ENCODE measurements around the gene NR2F2.

The NR2F2 gene

DNA sequence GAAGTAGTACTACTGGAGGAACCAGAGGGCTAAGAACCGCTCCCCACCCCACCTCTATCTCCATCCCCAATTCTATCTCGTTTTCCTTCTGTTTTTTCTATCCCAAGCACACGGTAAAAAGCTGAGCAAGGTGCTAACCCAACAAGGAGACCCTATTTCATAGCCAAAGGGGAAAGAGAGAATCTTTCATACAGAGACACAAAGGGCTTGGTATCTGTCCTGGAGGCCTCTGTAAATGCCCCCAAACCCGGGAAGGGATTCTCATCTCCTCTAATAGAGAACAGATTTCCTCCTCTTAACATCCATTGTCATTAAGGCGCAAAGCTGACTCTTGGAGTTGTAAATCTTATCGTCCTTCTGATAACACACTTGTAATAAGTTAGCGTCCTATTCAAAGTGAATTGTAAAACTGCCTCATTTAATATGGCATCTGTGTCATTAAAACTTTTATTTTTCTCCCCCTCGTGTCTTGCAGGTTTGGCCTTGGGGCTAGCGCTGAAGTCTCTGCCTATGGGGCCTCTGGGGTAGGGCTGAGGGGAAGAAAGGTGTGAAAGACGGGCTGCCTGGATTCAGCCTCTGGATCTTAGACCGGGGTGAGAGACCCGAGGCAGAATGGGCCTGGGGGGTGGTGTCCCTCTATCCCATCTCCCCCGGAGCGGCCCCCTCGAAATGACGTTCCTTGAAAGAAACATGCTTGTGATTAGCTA lies 12.1 kb downstream of the NR2F2 start:
- CTCF ChIA-PET = interaction anchor here (0.8 to 3.5 kb wide), 6 partner anchors 9 to 174 kb away, joined by 3 to 29 read pairs (median 3); no protein-coding TSS in a partner anchor
- POLR2A ChIA-PET = interaction anchor here (0.6 to 5.8 kb wide), 6 partner anchors 8 to 25 kb away, joined by 3 to 44 read pairs (median 5); partner anchors contain the start of gene NR2F2
- no peak for DNase-seq (ENCODE audit: extremely low spot score)
- TF ChIP-seq CTBP1 (IDR thresholded peaks at IDR 0.05; ENCODE audit: borderline replicate concordance) (peak; percentile 82; the same call in 1 of the 2 replicates), FOXK2 (IDR thresholded peaks at IDR 0.05) (no peak), FOXM1 (IDR thresholded peaks at IDR 0.05; ENCODE audit: borderline replicate concordance) (no peak), L3MBTL2 (conservative IDR thresholded peaks at IDR 0.05) (peak; percentile 65), TARDBP (IDR thresholded peaks at IDR 0.05) (no peak)
- TF ChIP-seq, protein P1, sequence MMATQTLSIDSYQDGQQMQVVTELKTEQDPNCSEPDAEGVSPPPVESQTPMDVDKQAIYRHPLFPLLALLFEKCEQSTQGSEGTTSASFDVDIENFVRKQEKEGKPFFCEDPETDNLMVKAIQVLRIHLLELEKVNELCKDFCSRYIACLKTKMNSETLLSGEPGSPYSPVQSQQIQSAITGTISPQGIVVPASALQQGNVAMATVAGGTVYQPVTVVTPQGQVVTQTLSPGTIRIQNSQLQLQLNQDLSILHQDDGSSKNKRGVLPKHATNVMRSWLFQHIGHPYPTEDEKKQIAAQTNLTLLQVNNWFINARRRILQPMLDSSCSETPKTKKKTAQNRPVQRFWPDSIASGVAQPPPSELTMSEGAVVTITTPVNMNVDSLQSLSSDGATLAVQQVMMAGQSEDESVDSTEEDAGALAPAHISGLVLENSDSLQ (IDR thresholded peaks at IDR 0.05) = peak; percentile 88

DNA sequence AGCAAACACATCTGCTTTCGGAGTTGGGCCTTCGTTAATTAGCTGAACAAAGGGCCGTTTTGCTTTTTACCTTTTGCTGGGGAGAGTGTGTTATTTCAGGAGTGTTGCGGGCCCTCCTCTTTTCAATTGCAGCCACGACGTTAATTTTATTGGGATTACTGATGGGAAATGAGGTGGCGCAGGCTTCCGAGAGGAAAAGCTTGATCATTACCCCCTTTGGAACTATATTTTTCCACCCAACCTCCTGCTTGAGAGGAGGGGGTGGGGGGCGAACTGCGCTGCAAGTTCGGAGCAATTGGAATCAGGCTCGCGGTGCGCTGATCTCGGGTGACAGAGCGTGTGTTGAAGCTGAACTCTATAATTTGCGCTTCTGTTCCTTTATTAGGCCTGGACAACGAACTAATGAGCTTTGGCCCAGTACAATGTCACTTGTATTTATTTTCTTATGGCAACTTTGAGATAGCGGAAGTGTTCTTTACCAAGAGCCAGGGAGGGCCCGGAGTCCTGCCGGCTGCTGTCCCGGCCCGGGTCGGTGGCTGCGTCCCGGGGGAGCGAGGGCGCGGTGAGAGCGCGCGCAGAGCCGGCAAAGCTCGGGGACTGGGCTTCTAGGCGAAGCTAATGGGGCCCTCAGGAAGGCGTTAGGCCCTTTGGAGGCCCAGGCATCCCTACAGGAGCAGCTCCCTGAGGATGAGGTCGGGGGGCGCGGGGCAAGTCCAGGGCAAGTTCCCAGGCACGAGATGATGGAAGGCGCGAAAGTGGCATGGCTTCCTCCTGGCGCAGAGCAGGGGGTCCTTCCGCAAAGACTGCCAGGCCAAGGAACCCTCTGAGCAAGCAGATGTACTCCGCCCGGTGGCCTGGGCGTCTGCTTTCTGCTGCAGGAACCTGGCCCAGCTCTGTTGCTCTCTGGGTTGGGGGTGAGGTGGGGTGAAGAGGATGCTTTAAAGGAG lies 12.9 kb downstream of the NR2F2 start:
- ChIA-PET CTCF (interaction anchor here (0.8 to 3.5 kb wide), 4 partner anchors 8 to 175 kb away, joined by 3 to 29 read pairs (median 4); no protein-coding TSS in a partner anchor), POLR2A (interaction anchor here (0.6 to 5.8 kb wide), 6 partner anchors 8 to 26 kb away, joined by 3 to 44 read pairs (median 5); partner anchors contain the start of gene NR2F2)
- TF ChIP-seq L3MBTL2 (conservative IDR thresholded peaks at IDR 0.05) = peak; percentile 13; the same call in 1 of the 2 replicates
- TF ChIP-seq SP1 (IDR thresholded peaks at IDR 0.05) = no peak
- no peak for TF ChIP-seq TARDBP (IDR thresholded peaks at IDR 0.05)
- TF ChIP-seq CTBP1 (IDR thresholded peaks at IDR 0.05; ENCODE audit: borderline replicate concordance) = no peak
- TF ChIP-seq HDGF (IDR thresholded peaks at IDR 0.05; ENCODE audit: borderline replicate concordance) = peak; percentile 56; the same call in 1 of the 2 replicates
- no peak for TF ChIP-seq FOXK2 (IDR thresholded peaks at IDR 0.05)
- DNase-seq (ENCODE audit: extremely low spot score) = no peak

DNA sequence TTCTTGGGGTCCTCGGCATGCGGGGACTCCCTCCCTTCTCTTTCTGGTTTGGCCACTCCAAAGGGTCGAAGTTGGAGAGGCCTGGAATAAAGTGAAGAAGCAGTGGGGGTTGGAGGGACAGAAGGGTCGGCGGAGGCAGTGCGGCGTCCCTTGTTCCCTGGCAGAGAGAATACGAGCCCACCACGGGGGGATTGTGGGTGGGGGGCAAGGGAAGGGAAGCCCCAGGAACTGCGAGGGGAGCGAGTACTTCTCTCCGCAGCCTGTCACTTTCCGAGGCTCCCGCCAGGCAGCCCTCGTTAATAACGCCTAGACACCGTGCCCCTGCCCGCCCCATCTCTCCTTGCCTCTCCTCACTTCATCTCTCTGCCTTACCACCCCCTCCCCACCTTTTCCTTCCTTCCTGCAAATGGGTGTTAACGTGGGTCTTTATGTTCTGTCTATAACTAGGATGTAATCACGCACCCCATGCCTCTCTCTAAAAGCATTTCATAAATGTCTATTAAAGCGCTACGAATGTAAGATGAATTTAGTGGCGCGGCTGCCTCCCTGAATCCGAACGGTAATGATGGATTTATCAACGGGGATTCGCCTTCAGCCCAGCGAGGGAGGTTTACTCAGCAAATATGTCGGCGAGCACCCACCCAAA lies 13.7 kb downstream of the NR2F2 start:
- POLR2A ChIA-PET = interaction anchor here (1.3 to 5.8 kb wide), 5 partner anchors 13 to 17 kb away, joined by 4 to 44 read pairs (median 6); partner anchors contain the start of gene NR2F2
- CTCF ChIA-PET = interaction anchor here (0.6 to 3.5 kb wide), 4 partner anchors 11 to 128 kb away, joined by 3 to 29 read pairs (median 4); no protein-coding TSS in a partner anchor
- no peak for DNase-seq (ENCODE audit: extremely low spot score)
- TF ChIP-seq ELF4 (IDR thresholded peaks at IDR 0.05) = no peak
- TF ChIP-seq, protein P1 (IDR thresholded peaks at IDR 0.05) = peak; percentile 38; the same call in 1 of the 2 replicates

DNA sequence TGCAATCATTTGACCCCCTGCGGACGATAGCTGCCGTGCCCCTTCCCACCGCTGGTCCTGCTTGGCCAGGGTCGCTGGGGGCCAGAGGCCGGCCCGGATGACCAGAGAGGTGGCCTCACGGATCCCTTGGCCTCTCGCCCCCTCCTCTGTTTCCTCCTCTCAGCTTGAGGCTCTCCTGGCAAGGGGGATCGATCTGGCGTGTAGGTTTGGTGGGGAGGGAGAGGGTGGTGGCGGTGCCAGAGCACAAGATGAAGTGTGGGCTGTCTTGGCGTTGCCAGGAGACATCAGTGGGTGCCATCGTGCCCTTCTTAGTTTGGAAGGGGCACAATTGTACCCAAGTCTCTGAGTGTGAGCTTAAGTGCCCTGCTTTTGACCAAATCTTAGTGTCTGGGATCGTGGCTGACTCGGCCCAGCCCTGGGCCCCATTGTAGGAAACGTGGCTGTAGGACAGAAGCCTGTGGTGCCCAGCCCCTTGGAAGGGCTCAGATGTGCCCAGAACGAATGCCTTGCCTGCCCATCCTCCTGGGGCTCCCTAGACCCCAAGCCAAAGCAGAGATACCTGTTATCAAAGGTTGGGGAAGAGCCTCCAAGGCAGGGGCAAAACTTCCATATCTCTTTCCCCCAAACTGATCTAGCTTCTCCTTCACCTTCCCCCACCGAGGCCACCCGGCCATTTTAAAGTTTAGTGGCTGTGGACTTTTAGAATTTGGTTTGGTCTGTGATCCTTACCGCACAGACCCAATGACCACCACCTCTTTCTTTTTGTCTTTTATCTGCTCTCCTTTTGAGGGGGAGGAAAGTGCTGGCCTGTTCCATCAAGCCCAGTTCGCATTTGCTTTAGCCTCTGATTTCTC lies 14.4 kb downstream of the NR2F2 start:
- CTCF ChIA-PET = interaction anchor here (0.6 to 3.5 kb wide), 7 partner anchors 10 to 584 kb away, joined by 3 to 29 read pairs (median 4); no protein-coding TSS in a partner anchor
- POLR2A ChIA-PET = interaction anchor here (1.3 to 1.7 kb wide), 2 partner anchors 14 to 15 kb away, joined by 4 to 6 read pairs; partner anchors contain the start of gene NR2F2
- TF ChIP-seq SUZ12 (IDR thresholded peaks at IDR 0.05) = no peak
- TF ChIP-seq CTBP1 (IDR thresholded peaks at IDR 0.05; ENCODE audit: borderline replicate concordance) = 0 out of 2 replicates have a peak, but pooled peaks have one; percentile 5
- no peak for TF ChIP-seq FOXA1 (IDR thresholded peaks at IDR 0.05)
- no peak for TF ChIP-seq L3MBTL2 (conservative IDR thresholded peaks at IDR 0.05)
- TF ChIP-seq ELF4 (IDR thresholded peaks at IDR 0.05) = no peak
- TF ChIP-seq LEF1 (IDR thresholded peaks at IDR 0.05; ENCODE audit: borderline replicate concordance) = no peak
- TF ChIP-seq FOXK2 (IDR thresholded peaks at IDR 0.05) = no peak
- TF ChIP-seq NFRKB (IDR thresholded peaks at IDR 0.05) = no peak
- DNase-seq (ENCODE audit: extremely low spot score) = no peak

DNA sequence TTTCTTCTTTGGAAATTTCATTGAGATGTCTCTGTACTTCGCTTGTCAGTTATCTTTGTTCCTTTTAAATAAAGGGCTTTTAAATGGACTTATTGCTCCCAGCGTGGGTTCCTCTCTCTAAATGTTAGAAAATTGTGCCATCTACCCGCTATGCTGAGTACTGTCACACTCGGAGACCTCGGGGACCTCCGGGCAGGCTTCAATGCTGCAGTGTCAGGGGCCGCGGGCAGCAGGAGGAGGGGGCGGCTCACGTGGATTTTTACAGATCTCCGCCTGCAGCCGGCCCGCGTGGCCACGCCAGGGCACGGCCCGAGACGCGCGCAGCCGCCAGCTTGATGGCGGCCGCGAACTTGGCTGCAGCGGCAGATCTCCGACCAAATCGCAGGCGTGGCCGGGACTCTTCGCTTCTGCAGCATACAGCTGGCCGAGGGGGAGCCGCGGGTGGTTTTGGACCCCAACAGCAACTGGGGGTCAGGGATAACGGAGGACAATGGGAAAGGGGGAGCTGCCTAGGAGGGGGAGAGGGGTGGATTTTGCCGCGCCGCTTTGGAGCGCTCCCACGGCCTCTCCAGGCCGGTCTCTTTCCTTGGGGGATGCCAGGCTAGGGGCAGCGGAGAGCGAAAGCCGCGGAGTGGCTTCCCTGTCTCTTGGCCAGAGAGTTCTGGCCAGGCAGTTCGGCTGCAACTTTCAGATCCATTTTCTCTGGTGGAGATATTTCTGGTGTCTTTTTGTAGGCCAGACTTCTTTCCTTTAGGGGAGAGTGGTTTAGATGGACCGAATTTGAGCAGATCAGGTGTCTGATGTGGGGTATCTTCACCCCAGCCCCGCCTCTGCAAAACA lies 15.3 kb downstream of the NR2F2 start:
- DNase-seq (ENCODE audit: extremely low spot score) = peak; percentile 67
- ChIA-PET CTCF (interaction anchor here (0.7 to 1.2 kb wide), 4 partner anchors 11 to 448 kb away, joined by 3 to 4 read pairs (median 4); no protein-coding TSS in a partner anchor), POLR2A (interaction anchor here (0.8 to 1.9 kb wide), 5 partner anchors 11 to 16 kb away, joined by 3 to 8 read pairs (median 4); partner anchors contain the start of gene NR2F2)
- 0 out of 2 replicates have a peak, but pooled peaks have one; percentile 13 for TF ChIP-seq FOXM1 (IDR thresholded peaks at IDR 0.05; ENCODE audit: borderline replicate concordance)
- TF ChIP-seq, protein P1 (IDR thresholded peaks at IDR 0.05) = peak; percentile 92
- no peak for TF ChIP-seq LEF1 (IDR thresholded peaks at IDR 0.05; ENCODE audit: borderline replicate concordance)
- 0 out of 2 replicates have a peak, but pooled peaks have one; percentile 45 for TF ChIP-seq L3MBTL2 (conservative IDR thresholded peaks at IDR 0.05)
